Neural cell (in vitro differentiated cells): ENCODE measurements around the gene TRPM1. TPM values are rescaled to one million over a fixed set of nuclear protein-coding genes. Genes with fewer than 3 reads are reported as not detected.

Experiments
- H2AFZ ChIP-seq: fragments of 200-600, 300-800 bp; sonication (generic), shearing (Covaris generic); 2 replicates; pipeline ENCODE4 v1.6.0; 2014; ENCODE audit warnings: low read depth, mild to moderate bottlenecking, antibody characterized with exemption, low read length, moderate library complexity
- H3F3A ChIP-seq: fragments of 200-600 bp; shearing (Covaris generic); 2 replicates; pipeline ENCODE4 v1.6.1; 2016; ENCODE audit warnings: mild to moderate bottlenecking, moderate library complexity, mixed read lengths, antibody characterized with exemption, low read length; ENCODE audit not compliant: insufficient read depth, poor library complexity, severe bottlenecking
- H3K27ac ChIP-seq: fragments of 200-600, 300-800 bp; sonication (generic), shearing (Covaris generic); 2 replicates; pipeline ENCODE4 v1.5.1; 2014; ENCODE audit warnings: mild to moderate bottlenecking, low read length, moderate library complexity
- H3K27me3 ChIP-seq: fragments of 300-800, 200-600 bp; sonication (generic), shearing (Covaris generic); 2 replicates; pipeline ENCODE4 v1.6.0; 2014; ENCODE audit warnings: mild to moderate bottlenecking, low read depth, low read length, moderate library complexity; ENCODE audit not compliant: insufficient read depth
- H3K36me3 ChIP-seq: fragments of 300-800, 200-600 bp; sonication (generic), shearing (Covaris generic); 2 replicates; pipeline ENCODE4 v1.5.1; 2014; ENCODE audit warnings: mild to moderate bottlenecking, antibody characterized with exemption, low read length, moderate library complexity; ENCODE audit not compliant: insufficient read depth
- H3K4me2 ChIP-seq: fragments of 300-800, 200-600 bp; sonication (generic), shearing (Covaris generic); 2 replicates; pipeline ENCODE4 v1.6.0; 2014; ENCODE audit warnings: mild to moderate bottlenecking, low read length
- H3K4me3 ChIP-seq: fragments of 300-800, 200-600 bp; sonication (generic), shearing (Covaris generic); 2 replicates; pipeline ENCODE4 v1.5.1; 2014; ENCODE audit warnings: mild to moderate bottlenecking, low read length, moderate library complexity
- H3K79me2 ChIP-seq: fragments of 200-600 bp; shearing (Covaris generic); replicated peaks from 2 replicates; pipeline ENCODE4 v1.6.0; 2014; ENCODE audit warnings: mild to moderate bottlenecking, low read length, moderate library complexity; ENCODE audit not compliant: insufficient read depth
- H3K9ac ChIP-seq: fragments of 300-800, 200-600 bp; sonication (generic), shearing (Covaris generic); 2 replicates; pipeline ENCODE4 v1.6.1; 2016; ENCODE audit warnings: mild to moderate bottlenecking, low read length, mixed read lengths
- H3K9me2 ChIP-seq: fragments of 200-600 bp; shearing (Covaris generic); 2 replicates; pipeline ENCODE4 v1.6.1; 2016; ENCODE audit warnings: mild to moderate bottlenecking, low read length, mixed read lengths; ENCODE audit not compliant: insufficient read depth
- H3K9me3 ChIP-seq: fragments of 200-600, 300-800 bp; sonication (generic), shearing (Covaris generic); 2 replicates; pipeline ENCODE4 v1.6.1; 2016; ENCODE audit warnings: mild to moderate bottlenecking, mixed run types, low read length, moderate library complexity, mixed read lengths
- H4K20me1 ChIP-seq: fragments of 200-600 bp; shearing (Covaris generic); 2 replicates; pipeline ENCODE4 v1.6.1; 2016; ENCODE audit warnings: mild to moderate bottlenecking, mixed run types; ENCODE audit not compliant: insufficient read depth
- CTCF ChIP-seq: fragments of 450-650 bp; IDR thresholded peaks from 2 replicates; pipeline ENCODE4 v1.5.1; 2014; ENCODE audit warnings: antibody characterized with exemption, mild to moderate bottlenecking, moderate library complexity; ENCODE audit not compliant: poor library complexity, severe bottlenecking
- EP300 ChIP-seq: fragments of 450-650 bp; conservative IDR thresholded peaks from 2 replicates; pipeline ENCODE4 v1.6.1; 2014; ENCODE audit warnings: antibody characterized with exemption, mild to moderate bottlenecking, moderate library complexity; ENCODE audit not compliant: poor library complexity, severe bottlenecking
- EZH2 ChIP-seq: fragments of 200-600, 300-800 bp; shearing (Covaris generic), sonication (generic); IDR thresholded peaks from 2 replicates; pipeline ENCODE4 v1.6.1; 2014; ENCODE audit warnings: antibody characterized with exemption, low read length, borderline replicate concordance, mild to moderate bottlenecking; ENCODE audit not compliant: insufficient read depth, poor library complexity, severe bottlenecking
- MXI1 ChIP-seq: fragments of 450-650 bp; conservative IDR thresholded peaks from 2 replicates; pipeline ENCODE4 v1.6.1; 2014; ENCODE audit warnings: antibody characterized with exemption, mild to moderate bottlenecking; ENCODE audit not compliant: poor library complexity, severe bottlenecking
- POLR2AphosphoS5 ChIP-seq: IDR thresholded peaks from 2 replicates; pipeline ENCODE4 v1.6.1; 2012
- RAD21 ChIP-seq: fragments of 450-650 bp; conservative IDR thresholded peaks from 2 replicates; pipeline ENCODE4 v1.6.1; 2014; ENCODE audit warnings: antibody characterized with exemption, mild to moderate bottlenecking, moderate library complexity
- REST ChIP-seq: IDR thresholded peaks from 2 replicates; pipeline ENCODE4 v1.6.1; 2012; ENCODE audit warnings: borderline replicate concordance
- SMC3 ChIP-seq: fragments of 450-650 bp; conservative IDR thresholded peaks from 2 replicates; pipeline ENCODE4 v1.6.1; 2014; ENCODE audit warnings: antibody characterized with exemption, mild to moderate bottlenecking, moderate library complexity; ENCODE audit not compliant: poor library complexity
- TAF1 ChIP-seq: IDR thresholded peaks from 2 replicates; pipeline ENCODE4 v1.6.1; 2012; ENCODE audit warnings: low read depth
- polyA plus RNA-seq: library from polyadenylated mRNA; depleted of rRNA; stranded (reverse); fragments of >200 nt; gene quantifications from 2 replicates; pipeline ENCODE4 v1.2.3, GENCODE V29; 2014

Gene TRPM1
- polyA plus RNA-seq, 1 donor from 2014 or later: not detected

DNA sequence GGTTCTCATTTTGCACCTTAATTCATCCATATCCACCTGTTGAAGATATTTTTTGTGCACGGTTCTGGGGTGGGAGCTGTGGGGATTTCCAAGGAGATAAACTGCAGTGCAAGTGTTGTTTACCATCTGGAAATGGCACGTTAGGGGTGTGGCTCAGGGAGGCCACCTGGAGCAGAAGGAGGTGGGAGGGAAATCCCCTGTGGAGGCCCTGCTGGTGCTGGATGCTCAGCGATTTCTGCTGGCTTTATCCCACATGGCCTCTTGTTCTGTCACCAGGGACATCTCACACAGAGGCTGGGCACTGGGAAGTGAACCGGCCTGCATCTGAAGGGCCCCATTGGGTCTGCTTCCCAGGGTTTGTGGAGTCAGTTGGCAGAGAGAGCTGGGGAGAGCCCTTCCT, 24.3 kb downstream of the TRPM1 start:
- Histone ChIP-seq H3K9me2 (no peaks in the 10 kb centered on the region), H3K4me2 (no peak overlapping the region), H3K27ac (no peak overlapping the region), H3K36me3 (no peaks in the 10 kb centered on the region), H3K9me3 (no peaks in the 10 kb centered on the region), H3F3A (no peaks in the 10 kb centered on the region), H3K27me3 (no peaks in the 10 kb centered on the region), H3K4me3 (no peak overlapping the region), H3K9ac (no peak overlapping the region), H4K20me1 (no peaks in the 10 kb centered on the region), H3K79me2 (no peaks in the 10 kb centered on the region), H2AFZ (no peak overlapping the region)
- TF ChIP-seq SMC3 (no peak), MXI1 (no peak), CTCF (no peak), EP300 (no peak), EZH2 (no peak), RAD21 (no peak), REST (no peak), POLR2AphosphoS5 (no peak)

- H3K4me2 ChIP-seq: no peak overlapping the region
- no peak overlapping the region for H3K9ac ChIP-seq
- H3K27me3 ChIP-seq: no peaks in the 10 kb centered on the region
- H3K9me2 ChIP-seq: no peaks in the 10 kb centered on the region
- H3K27ac ChIP-seq: no peak overlapping the region
- H3K36me3 ChIP-seq: no peaks in the 10 kb centered on the region
- no peaks in the 10 kb centered on the region for H3K79me2 ChIP-seq
- no peak for TF ChIP-seq EZH2
- no peak for TF ChIP-seq RAD21
- no peak overlapping the region for H2AFZ ChIP-seq
- no peak overlapping the region for H3K4me3 ChIP-seq
- H4K20me1 ChIP-seq: no peaks in the 10 kb centered on the region
- H3F3A ChIP-seq: no peaks in the 10 kb centered on the region
- no peaks in the 10 kb centered on the region for H3K9me3 ChIP-seq
These were observed 27.2 kb downstream of the TRPM1 start for GRCh38 chr15:31074321-31074720.

DNA sequence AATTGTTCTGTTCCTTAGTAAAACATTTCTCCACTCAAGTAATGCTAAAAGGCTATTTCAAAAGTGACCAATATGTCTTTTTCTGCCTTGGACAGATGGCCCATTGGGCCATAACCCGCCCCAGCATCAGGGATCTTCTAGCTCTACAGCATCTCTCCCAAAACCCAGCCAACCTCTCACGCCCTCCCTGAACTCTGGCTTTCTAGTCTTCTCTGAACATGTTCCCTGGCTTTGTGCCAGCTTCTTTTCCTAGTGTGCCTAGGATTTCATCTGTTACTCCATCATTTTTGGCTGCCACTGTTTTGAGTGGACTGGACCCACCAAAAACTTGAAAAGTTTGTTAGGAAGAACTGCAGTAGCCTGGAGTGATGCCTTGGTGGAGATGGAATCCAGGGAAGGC, 30.7 kb downstream of the TRPM1 start:
- H3K4me3 ChIP-seq: no peak overlapping the region
- H3K9ac ChIP-seq: no peak overlapping the region
- H3K9me2 ChIP-seq: no peaks in the 10 kb centered on the region
- TF ChIP-seq REST: no peak
- no peak for TF ChIP-seq TAF1
- TF ChIP-seq POLR2AphosphoS5: no peak
- TF ChIP-seq RAD21: no peak
- TF ChIP-seq EP300: no peak
- no peak for TF ChIP-seq SMC3
- TF ChIP-seq EZH2: no peak
- TF ChIP-seq MXI1: no peak
- no peak for TF ChIP-seq CTCF
- no peaks in the 10 kb centered on the region for H3K79me2 ChIP-seq
- H3K9me3 ChIP-seq: no peaks in the 10 kb centered on the region
- H2AFZ ChIP-seq: no peak overlapping the region
- H3K27me3 ChIP-seq: no peaks in the 10 kb centered on the region
- H3K4me2 ChIP-seq: no peak overlapping the region
- no peaks in the 10 kb centered on the region for H3K36me3 ChIP-seq
- no peak overlapping the region for H3K27ac ChIP-seq
- no peaks in the 10 kb centered on the region for H4K20me1 ChIP-seq
- no peaks in the 10 kb centered on the region for H3F3A ChIP-seq
